HG02798 (cell line): ENCODE results near the gene KCNJ14.

ENCODE experiments used
- ATAC-seq: cut with Tn5 transposase; IDR thresholded peaks from one replicate; pipeline ENCODE4 v1.9.1; 2021; ENCODE audit warnings: mild to moderate bottlenecking; ENCODE audit not compliant: unreplicated experiment, poor library complexity

KCNJ14 gene

GRCh38 chr19:48469934-48470680 lies 14.7 kb downstream of the KCNJ14 start:
- ATAC-seq = no peak

DNA sequence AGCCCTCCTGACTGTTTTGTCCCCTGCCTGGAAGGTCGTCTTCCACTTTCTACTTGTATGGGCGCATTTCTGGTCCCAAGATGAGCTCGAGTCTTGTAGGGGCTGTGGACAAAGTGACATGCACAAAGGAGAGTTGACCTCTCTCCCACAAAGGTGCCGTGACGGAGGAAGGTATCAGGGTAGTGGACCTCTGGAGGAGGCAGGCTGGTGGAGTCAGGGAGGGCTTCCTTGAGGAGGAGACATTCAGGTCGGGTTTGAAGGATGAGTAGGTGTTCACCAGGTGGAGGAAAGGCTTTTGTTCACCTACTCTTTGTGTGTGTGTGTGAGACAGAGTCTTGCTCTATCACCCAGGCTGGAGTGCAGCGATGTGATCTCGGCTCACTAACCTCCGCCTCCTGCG lies 15.5 kb downstream of the KCNJ14 start:
- ATAC-seq = no peak

DNA sequence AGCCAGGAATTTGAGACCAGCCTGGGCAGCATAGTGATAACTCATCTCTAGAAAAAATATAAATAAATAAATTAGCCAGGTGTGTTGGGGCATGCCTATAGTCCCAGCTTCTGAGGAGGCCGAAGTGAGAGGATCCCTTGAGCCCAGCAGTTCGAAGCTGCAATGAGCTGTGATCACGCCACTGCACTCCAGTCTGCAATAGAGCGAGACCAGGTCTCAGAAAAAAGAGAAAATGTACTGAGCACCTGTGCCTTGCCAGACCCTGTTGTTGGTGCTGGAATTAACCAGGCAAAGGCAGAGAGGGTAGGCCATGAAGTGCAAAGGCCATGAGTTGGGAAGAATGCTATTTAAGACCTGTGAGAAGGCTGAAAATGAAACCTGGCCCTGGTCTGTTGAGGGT lies 16.5 kb downstream of the KCNJ14 start:
- ATAC-seq = no peak

DNA sequence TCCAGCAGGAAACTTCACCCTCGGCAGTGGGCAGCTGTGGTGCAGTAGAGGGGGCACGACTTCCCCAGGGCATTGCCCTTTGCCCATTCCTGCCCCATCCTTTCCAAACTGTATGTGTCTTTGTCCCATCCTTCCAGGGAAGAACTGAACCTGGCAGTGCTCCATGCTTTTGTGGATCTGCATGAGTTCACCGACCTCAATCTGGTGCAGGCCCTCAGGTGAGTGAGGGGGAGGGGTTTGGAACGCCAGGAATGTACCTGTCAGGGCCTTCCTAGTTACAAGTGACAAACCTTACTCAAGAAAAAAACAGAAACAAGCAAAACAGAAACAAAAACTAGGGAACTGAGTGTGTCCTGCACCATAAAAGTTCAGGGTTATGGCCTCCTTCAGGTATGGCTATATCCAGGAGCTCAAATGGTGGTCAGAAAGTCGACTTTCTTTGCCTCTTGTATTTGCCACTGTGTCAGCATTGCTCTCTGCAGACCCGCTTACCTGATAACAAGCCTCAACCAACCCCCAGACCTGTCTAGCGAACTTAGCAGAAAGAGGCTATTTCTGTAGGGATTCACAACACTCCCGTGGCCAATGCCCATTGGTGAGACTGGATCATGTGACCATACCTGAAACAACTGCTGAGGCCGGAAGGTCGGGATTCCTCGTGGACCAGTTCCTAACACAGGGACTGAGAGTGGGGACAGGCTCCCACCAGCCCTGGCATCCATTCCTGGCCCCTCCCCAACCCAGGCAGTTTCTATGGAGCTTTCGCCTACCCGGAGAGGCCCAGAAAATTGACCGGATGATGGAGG lies 18.0 kb downstream of the KCNJ14 start:
- ATAC-seq = no peak

DNA sequence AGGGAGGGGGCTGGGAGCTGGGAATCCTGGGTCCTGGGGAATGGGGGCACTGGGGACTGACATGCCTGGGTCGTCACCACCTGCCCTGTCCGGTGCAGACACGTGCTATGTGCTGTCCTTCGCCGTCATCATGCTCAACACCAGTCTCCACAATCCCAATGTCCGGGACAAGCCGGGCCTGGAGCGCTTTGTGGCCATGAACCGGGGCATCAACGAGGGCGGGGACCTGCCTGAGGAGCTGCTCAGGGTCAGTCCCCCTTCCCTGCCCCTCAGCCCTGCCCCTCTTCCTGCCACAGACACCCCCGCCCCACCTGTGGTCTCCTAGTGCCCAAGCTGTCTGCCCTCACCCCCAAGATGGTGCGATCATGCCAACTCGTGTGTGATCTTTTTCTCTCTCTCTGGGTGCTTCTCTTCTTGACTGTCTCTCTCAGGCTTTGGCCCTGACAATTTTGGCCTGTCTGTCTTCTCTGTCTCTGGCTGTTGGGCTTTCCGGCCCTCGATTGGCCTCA lies 18.8 kb downstream of the KCNJ14 start:
- ATAC-seq = no peak

DNA sequence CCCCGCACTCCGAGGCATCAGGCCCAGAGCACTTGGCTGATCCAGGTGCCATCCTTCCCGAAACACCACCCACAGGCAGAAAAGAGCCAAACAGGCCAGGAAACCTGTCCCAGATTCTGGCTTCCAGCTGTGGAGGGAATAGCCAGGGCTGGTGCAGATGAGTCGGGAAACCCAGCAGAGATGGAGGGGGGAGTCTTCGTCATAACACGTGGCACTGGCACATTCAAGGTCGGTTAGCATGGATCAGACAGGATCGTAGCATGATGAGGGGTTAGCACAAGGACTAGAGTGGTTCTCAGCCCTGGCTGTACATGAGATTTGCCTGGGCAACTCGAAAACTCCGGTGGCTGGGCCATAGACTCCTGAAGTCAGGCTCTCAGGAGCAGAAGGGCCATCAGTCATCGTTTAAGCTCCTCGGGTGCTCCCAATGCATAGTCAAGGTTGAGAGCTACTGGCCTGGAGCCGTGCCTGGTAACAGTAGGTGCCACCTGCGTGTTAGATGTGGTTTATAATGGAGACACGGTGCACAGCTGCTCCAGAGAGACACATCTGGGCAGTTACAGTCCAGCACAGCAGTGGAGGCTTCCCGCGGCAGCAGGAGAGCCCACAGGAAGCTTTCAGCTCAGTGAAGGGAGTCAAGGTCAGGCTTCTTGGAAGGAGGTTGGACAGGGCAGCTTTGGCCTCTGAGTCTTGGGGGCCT lies 20.1 kb downstream of the KCNJ14 start:
- ATAC-seq = no peak

GRCh38 chr19:48476176-48476575 lies 20.8 kb downstream of the KCNJ14 start:
- ATAC-seq = no peak

DNA sequence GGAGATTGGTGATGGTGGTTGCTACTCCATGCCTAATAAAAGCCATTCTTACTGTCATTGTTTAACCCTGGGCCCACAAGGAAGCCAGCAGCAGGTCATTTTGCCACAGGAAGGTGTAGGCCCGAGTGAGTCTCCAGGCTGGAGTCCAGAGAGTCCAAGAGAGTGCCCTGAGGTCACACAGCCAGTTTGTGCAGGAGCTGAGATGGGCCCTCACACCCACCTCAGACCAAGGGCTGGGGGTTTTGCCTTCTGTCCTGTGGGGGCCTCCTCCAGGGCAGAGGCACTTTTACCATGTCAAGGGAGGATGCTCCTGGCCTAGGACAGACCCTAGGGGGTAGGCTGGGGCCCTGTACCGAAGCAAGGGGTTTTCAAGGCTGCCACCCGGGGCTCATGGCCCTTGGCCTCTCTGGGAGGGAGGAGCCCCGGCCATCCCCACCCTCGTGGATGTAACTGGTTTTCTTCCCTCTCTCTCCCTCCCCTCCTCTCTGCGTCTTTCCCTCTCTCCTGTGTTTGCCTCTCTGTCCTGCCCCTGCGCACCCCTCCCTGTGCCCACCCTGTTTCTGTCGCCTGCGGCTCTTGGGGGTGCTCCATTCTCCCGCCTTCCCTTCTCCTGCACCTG lies 21.8 kb downstream of the KCNJ14 start:
- no peak for ATAC-seq

- ATAC-seq = no peak
Measured at GRCh38 chr19:48477698-48478338, 22.4 kb downstream of the KCNJ14 start.

- no peak for ATAC-seq
Measured at GRCh38 chr19:48478339-48479256, 23.2 kb downstream of the KCNJ14 start.

GRCh38 chr19:48479686-48480085 lies 24.3 kb downstream of the KCNJ14 start:
- no peak for ATAC-seq

GRCh38 chr19:48480183-48480557 lies 24.8 kb downstream of the KCNJ14 start:
- no peak for ATAC-seq

GRCh38 chr19:48480558-48481500 lies 25.5 kb downstream of the KCNJ14 start:
- ATAC-seq = no peak

GRCh38 chr19:48481846-48482639 lies 26.7 kb downstream of the KCNJ14 start:
- no peak for ATAC-seq

DNA sequence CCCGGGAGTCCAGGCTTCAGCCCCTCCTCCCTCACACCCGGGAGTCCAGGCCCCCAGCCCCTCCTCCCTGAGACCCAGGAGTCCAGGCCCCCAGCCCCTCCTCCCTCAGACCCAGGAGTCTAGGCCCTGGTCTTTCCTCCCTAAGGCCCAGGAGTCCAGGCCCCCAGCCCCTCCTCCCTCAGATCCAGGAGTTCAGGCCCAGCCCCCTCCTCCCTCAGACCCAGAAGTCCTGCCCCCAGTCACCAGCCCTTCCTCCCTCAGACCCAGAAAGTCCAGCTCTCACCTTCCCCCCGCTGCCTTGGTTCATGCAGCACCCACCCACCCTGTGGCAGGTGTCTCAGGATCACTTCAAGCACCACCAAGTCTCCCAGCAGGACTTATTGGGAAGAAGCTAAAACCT lies 27.9 kb downstream of the KCNJ14 start:
- no peak for ATAC-seq

DNA sequence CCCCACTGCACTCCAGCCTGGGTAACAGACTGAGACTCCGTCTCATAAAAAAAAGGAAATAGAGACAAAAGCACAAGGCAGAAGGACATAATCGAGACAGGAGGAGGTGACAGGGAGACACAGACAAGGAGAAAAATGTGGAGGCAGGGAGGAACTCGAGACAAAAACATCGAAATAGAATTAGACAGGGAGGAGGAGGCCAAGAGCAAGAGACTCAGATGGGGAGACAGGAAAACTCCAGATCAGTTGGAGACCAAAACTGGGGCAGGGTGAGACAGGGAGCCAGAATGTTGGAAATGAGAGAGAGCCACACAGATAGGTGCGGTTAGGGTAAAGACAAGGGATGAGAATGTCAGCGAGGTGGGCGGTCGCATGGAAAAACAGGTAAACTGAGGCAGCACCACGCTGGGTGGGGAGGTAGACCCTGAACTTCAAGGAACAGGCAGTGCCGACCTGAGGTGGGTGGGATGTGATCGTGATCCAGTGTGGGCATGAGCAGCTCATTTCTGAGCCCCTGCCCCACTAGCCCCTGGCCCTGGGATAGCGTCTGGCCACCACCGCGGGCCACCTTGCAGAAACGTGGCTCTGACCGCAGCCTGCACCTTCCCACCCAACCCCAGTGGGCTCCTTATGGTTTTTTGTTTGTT lies 29.0 kb downstream of the KCNJ14 start:
- ATAC-seq = no peak
